ENCODE results near the gene DPAGT1. TPM values are rescaled to one million over a fixed set of nuclear protein-coding genes. Genes with fewer than 3 reads are reported as not detected.
"Not testable (repeated sequence)": the region's sequence is repeated elsewhere in the genome, so short reads cannot be mapped to it uniquely, and the experiment has no call there.

The DPAGT1 gene
- total RNA-seq, 4 donors from 2014 or later: 10.7 to 38.6 (median 33.1) TPM

DNA sequence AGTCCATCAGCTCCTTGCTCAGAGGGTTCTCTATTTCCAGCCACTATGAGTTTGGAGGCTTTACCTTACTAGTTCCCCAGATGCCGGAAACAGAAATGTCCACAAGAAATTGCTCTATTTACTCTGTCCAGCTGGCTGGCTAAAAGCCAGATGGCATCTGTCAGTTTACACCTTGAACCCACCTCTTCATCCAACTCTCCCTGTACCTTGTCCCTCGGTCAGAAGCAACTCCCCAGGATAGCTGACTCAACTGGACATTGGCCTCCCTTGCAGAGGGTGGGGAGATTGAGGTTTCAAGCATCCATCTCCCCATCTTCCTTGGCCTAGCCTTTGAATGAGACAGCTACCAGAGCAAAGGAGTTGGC, 7.2 kb upstream of the DPAGT1 start:
- Histone ChIP-seq H3K9me3 (no peaks in the 10 kb centered on the region), H3K27ac (peak overlapping the region; percentile 85 to 91 (median 88)), H3K27me3 (no peaks in the 10 kb centered on the region), H3K36me3 (peaks cover 0 to 38% (median 0%) of the 10 kb centered on the region in 3 donors), H3K4me3 (peak overlapping the region in 3 of 4 donors; percentile 81 to 90 (median 83)), H3K4me1 (peaks cover 5 to 38% (median 10%) of the 10 kb centered on the region in 4 donors)
- TF ChIP-seq, protein P1, sequence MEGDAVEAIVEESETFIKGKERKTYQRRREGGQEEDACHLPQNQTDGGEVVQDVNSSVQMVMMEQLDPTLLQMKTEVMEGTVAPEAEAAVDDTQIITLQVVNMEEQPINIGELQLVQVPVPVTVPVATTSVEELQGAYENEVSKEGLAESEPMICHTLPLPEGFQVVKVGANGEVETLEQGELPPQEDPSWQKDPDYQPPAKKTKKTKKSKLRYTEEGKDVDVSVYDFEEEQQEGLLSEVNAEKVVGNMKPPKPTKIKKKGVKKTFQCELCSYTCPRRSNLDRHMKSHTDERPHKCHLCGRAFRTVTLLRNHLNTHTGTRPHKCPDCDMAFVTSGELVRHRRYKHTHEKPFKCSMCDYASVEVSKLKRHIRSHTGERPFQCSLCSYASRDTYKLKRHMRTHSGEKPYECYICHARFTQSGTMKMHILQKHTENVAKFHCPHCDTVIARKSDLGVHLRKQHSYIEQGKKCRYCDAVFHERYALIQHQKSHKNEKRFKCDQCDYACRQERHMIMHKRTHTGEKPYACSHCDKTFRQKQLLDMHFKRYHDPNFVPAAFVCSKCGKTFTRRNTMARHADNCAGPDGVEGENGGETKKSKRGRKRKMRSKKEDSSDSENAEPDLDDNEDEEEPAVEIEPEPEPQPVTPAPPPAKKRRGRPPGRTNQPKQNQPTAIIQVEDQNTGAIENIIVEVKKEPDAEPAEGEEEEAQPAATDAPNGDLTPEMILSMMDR (IDR thresholded peaks at IDR 0.05): no peak
- TF ChIP-seq POLR2A (IDR thresholded peaks at IDR 0.05): no peak
- peak in 2 of 3 donors; percentile 68 to 85 for DNase-seq

DNA sequence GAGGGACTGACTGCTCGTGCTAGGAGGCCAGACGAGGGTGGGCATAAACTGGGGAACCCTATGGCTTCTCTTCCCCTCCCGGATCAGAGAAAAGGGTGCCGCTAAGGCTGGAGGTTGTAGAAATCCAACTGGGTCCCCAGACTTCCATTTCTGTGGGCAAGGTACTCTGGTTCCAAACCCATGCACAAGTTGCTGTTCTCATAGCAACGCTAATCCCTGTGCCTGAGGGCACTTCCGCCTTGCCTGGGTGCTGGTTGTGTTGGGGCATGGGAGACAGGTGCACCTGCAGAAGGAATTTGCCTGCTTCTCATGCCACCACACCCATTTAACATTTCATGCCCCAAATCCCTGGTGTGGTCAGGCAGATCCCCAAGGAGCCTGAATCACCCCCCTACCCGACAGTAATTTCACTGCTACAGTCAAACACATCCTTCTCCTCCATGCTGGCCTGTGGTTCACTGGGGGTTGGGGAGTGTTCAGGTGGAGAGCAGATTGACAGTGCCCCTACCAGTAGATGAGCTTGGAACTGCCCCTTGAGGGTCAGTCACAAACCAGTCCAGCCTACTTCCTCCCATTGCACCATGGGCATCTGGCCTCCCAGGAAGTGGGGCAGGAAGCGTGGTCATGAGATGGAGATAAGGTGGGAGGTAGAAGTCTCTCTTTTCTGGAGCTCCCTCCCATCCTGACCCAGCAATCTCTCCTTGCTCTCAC, 6.6 kb upstream of the DPAGT1 start:
- peaks cover 0 to 32% (median 0%) of the 10 kb centered on the region in 3 donors for H3K36me3 ChIP-seq
- peak; percentile 63 to 78 (median 64) for DNase-seq
- peaks cover 5 to 40% (median 10%) of the 10 kb centered on the region in 4 donors for H3K4me1 ChIP-seq
- H3K27me3 ChIP-seq: no peaks in the 10 kb centered on the region
- H3K9me3 ChIP-seq: no peaks in the 10 kb centered on the region
- H3K27ac ChIP-seq: peak overlapping the region; percentile 85 to 91 (median 88)
- TF ChIP-seq, protein P1 (IDR thresholded peaks at IDR 0.05): no peak
- TF ChIP-seq POLR2A (IDR thresholded peaks at IDR 0.05): peak; percentile 15 to 29
- H3K4me3 ChIP-seq: peak overlapping the region; percentile 81 to 96 (median 86)

GRCh38 chr11:119107538-119108145, 6.0 kb upstream of the DPAGT1 start:
- Histone ChIP-seq H3K4me3 (peak overlapping the region; percentile 81 to 96 (median 86)), H3K27ac (peak overlapping the region; percentile 85 to 91 (median 88)), H3K4me1 (peaks cover 5 to 45% (median 10%) of the 10 kb centered on the region in 4 donors), H3K9me3 (no peaks in the 10 kb centered on the region), H3K36me3 (peaks cover 0 to 26% (median 0%) of the 10 kb centered on the region in 3 donors), H3K27me3 (no peaks in the 10 kb centered on the region)
- peak in 1 of 3 donors; percentile 53 for DNase-seq
- TF ChIP-seq, protein P1 (IDR thresholded peaks at IDR 0.05): no peak
- no peak for TF ChIP-seq POLR2A (IDR thresholded peaks at IDR 0.05)

- no peaks in the 10 kb centered on the region for H3K27me3 ChIP-seq
- H3K36me3 ChIP-seq: peaks cover 0 to 18% (median 0%) of the 10 kb centered on the region in 3 donors
- peaks cover 5 to 45% (median 10%) of the 10 kb centered on the region in 4 donors for H3K4me1 ChIP-seq
- TF ChIP-seq POLR2A (IDR thresholded peaks at IDR 0.05): peak; percentile 59 to 77
- TF ChIP-seq, protein P1 (IDR thresholded peaks at IDR 0.05): no peak
- no peaks in the 10 kb centered on the region for H3K9me3 ChIP-seq
- peak within 1 kb of the TSS; percentile 85 to 91 (median 88) for H3K27ac ChIP-seq
- DNase-seq: peak; percentile 91 to 97 (median 96)
- H3K4me3 ChIP-seq: peak within 1 kb of the TSS; percentile 81 to 96 (median 86)
Measured at GRCh38 chr11:119106564-119107537, 5.2 kb upstream of the DPAGT1 start, which contains the start of gene C2CD2L. Gene C2CD2L (plus strand): TSS chr11:119107344. CDS start chr11:119107742, 398 bp downstream.

DNA sequence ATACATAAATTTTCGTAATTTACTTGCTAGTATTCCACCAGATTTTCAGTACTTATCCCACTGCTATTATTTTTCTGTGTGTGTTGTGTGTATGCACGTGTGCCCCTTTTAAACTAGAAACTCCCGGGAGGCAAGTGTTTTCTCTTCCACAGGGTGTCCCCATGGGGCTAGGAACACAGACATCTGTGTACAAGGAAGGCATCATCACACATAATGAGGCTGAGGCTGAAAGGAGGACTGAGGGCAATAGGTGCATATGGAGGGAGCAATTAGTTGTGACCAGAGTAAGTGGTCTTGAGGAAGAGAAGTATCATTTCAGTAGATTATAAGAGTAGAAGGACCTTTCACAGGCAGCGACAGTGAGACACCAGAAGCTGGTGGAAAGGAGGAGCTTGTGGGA, 2.1 kb upstream of the DPAGT1 start:
- Histone ChIP-seq H3K36me3 (no peaks in the 10 kb centered on the region), H3K27ac (peak overlapping the region in 1 of 4 donors; percentile 89), H3K4me3 (no peak overlapping the region), H3K9me3 (no peaks in the 10 kb centered on the region), H3K4me1 (peaks cover 4 to 39% (median 15%) of the 10 kb centered on the region in 4 donors), H3K27me3 (no peaks in the 10 kb centered on the region)
- DNase-seq: peak in 1 of 3 donors; percentile 10
- TF ChIP-seq POLR2A (IDR thresholded peaks at IDR 0.05): no peak
- TF ChIP-seq, protein P1 (IDR thresholded peaks at IDR 0.05): peak in 2 of 6 experiments; percentile 40 to 42

GRCh38 chr11:119103161-119103664, 1.6 kb upstream of the DPAGT1 start:
- peaks cover 4 to 33% (median 10%) of the 10 kb centered on the region in 4 donors for H3K4me1 ChIP-seq
- peak overlapping the region; percentile 88 to 92 (median 89) for H3K27ac ChIP-seq
- H3K36me3 ChIP-seq, H3K9me3 ChIP-seq, H3K27me3 ChIP-seq: not testable (repeated sequence)
- H3K4me3 ChIP-seq: peak overlapping the region in 3 of 4 donors; percentile 73 to 97 (median 85)
- peak in 1 of 3 donors; percentile 27 for DNase-seq
